WERI-Rb-1 (cell line): ENCODE data around the gene MTCL3.

Source experiments
- DNase-seq: peaks from one replicate; pipeline ENCODE4 v3.0.0-alpha.2; 2020
- H3K27ac ChIP-seq: fragments of 250-450 bp; sonication (Bioruptor Pico); 2 replicates; pipeline ENCODE4 v1.5.1; 2020; ENCODE audit warnings: mild to moderate bottlenecking, moderate library complexity
- H3K27me3 ChIP-seq: fragments of 250-450 bp; sonication (Bioruptor Pico); 2 replicates; pipeline ENCODE4 v1.5.1; 2021; ENCODE audit warnings: mild to moderate bottlenecking, low read depth, moderate library complexity; ENCODE audit not compliant: insufficient read depth, severe bottlenecking
- H3K36me3 ChIP-seq: fragments of 250-450 bp; sonication (Bioruptor Pico); 2 replicates; pipeline ENCODE4 v1.5.1; 2020; ENCODE audit warnings: mild to moderate bottlenecking, moderate library complexity
- H3K4me3 ChIP-seq: 2 replicates; pipeline ENCODE4 v1.5.1; 2011; ENCODE audit warnings: low read depth, mild to moderate bottlenecking, control low read depth, low read length
- H3K9me3 ChIP-seq: fragments of 250-450 bp; sonication (Bioruptor Pico); 2 replicates; pipeline ENCODE4 v1.5.1; 2021; ENCODE audit warnings: mild to moderate bottlenecking, moderate library complexity; ENCODE audit not compliant: severe bottlenecking
- TF ChIP-seq, protein P1 (sequence below): IDR thresholded peaks from 2 replicates; pipeline ENCODE4 v1.5.1; 2011; ENCODE audit warnings: low read depth, mild to moderate bottlenecking, control low read depth, inconsistent platforms, low read length

MTCL3 gene

DNA sequence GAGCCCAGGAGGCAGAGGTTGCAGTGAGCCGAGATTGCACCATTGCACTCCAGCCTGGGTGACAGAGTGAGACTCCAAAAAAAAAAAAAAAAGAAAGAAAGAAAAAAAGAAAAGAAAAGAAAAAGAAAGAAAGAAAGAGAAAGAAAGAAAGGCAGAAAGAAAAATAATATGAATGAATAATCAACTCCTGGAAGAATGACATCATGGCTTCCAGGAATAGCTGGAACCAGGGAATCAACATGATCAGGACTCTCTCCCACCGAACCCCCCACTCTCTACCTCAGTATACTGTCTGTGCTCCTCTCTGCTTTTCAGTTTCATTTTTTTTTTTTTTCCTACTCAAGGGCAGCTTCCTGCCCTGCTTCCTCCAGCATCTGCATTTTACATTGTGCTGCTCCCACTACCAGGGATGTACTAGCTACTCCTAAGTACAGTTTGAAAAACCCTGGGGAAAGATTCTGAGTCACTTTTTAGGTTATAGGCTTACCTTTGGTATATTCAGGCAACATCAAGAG, 19.7 kb upstream of the MTCL3 start:
- Histone ChIP-seq H3K9me3 (no peaks in the 10 kb centered on the region), H3K27ac (no peak overlapping the region), H3K36me3 (no peaks in the 10 kb centered on the region), H3K27me3 (no peaks in the 10 kb centered on the region), H3K4me3 (no peak overlapping the region)
- TF ChIP-seq, protein P1, sequence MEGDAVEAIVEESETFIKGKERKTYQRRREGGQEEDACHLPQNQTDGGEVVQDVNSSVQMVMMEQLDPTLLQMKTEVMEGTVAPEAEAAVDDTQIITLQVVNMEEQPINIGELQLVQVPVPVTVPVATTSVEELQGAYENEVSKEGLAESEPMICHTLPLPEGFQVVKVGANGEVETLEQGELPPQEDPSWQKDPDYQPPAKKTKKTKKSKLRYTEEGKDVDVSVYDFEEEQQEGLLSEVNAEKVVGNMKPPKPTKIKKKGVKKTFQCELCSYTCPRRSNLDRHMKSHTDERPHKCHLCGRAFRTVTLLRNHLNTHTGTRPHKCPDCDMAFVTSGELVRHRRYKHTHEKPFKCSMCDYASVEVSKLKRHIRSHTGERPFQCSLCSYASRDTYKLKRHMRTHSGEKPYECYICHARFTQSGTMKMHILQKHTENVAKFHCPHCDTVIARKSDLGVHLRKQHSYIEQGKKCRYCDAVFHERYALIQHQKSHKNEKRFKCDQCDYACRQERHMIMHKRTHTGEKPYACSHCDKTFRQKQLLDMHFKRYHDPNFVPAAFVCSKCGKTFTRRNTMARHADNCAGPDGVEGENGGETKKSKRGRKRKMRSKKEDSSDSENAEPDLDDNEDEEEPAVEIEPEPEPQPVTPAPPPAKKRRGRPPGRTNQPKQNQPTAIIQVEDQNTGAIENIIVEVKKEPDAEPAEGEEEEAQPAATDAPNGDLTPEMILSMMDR = no peak
- DNase-seq = no peak

DNA sequence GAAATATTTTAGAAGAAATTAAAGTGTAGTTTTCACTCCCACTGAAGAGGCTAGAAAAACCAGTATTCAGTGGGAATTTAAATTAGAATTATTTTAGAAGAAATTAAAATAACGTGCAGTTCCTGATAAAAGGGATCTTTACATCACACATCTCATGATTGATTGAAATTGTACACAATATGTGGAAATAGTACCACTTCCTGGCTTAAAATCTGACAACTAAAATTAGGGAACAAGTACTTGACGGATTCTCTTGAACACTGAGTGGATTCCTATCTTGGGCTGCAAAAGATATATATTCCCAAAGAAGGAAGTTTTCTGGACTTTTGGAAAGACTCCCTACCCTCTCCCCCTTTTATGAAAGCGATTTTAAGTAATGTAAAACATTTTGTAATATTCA, 14.6 kb upstream of the MTCL3 start:
- H3K36me3 ChIP-seq = no peaks in the 10 kb centered on the region
- H3K27ac ChIP-seq = no peak overlapping the region
- no peaks in the 10 kb centered on the region for H3K9me3 ChIP-seq
- no peak for DNase-seq
- TF ChIP-seq, protein P1 = no peak
- H3K4me3 ChIP-seq = no peak overlapping the region
- no peaks in the 10 kb centered on the region for H3K27me3 ChIP-seq

DNA sequence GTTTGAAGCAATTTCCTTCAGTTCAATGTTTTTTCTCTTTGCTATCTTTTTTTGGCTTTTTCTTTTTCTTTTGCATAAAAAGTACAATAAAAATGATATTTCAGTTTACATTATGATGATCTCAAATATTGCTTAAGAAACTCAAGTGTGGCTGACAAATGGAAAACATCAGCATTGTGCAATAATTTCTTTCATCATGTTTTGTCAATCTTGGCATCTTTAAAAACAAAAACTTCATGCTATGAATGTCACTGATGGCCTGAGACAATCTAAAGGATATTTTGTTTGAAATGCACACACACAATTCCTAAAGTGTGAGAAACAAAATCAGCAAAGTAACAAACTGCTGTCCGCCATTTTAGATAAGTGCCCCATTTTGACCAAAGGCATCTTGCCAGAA, 13.9 kb upstream of the MTCL3 start:
- TF ChIP-seq, protein P1 = no peak
- Histone ChIP-seq H3K36me3 (no peaks in the 10 kb centered on the region), H3K9me3 (no peaks in the 10 kb centered on the region), H3K27ac (no peak overlapping the region), H3K27me3 (no peaks in the 10 kb centered on the region), H3K4me3 (no peak overlapping the region)
- DNase-seq = no peak

DNA sequence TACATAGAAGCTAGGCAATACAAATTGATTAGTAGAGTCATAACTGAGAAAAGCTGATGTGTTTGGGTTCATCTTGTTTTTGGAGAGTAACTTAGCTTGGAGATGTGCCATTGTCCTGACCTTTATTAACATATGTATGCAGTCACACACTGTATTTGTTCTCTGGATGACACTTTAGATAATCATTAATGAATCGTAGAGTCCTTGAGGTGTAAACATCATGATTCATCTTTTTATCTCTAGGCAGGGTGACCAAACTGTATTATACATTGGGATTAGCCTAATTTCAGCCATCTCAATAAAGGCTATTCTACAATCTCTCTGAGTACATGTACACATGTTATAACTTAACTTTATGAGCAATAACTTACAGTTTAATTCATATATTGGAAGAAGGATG, 3.6 kb upstream of the MTCL3 start:
- H3K27me3 ChIP-seq = no peaks in the 10 kb centered on the region
- H3K36me3 ChIP-seq = peaks cover 7% of the 10 kb centered on the region
- H3K27ac ChIP-seq = no peak overlapping the region
- no peaks in the 10 kb centered on the region for H3K9me3 ChIP-seq
- H3K4me3 ChIP-seq = no peak overlapping the region
- no peak for DNase-seq
- TF ChIP-seq, protein P1 = no peak

DNA sequence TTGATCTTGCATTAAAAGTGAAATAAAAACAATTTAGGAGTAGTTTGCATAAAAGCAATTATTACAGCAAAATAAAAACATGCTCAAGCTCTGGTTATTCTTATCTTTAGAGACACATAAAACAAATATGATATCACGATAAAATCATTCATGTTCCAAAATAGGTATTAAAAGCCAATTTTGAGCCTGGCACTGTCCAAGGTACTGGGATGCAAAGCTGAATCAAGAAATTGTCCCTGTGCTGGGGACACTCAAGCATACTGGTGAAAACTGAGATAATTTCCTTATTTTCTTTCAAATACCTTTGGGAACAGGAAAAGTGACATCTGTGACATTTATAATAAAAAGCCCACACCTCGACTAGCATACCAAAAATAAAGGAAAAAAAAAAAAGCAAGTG, 931 bp upstream of the MTCL3 start:
- TF ChIP-seq, protein P1 = no peak
- H3K27me3 ChIP-seq = no peaks in the 10 kb centered on the region
- no peaks in the 10 kb centered on the region for H3K9me3 ChIP-seq
- DNase-seq = no peak
- H3K36me3 ChIP-seq = peaks cover 20% of the 10 kb centered on the region
- H3K4me3 ChIP-seq = peak overlapping the region; percentile 91
- peak overlapping the region; percentile 97 for H3K27ac ChIP-seq

- TF ChIP-seq, protein P1 = no peak
- H3K9me3 ChIP-seq = no peaks in the 10 kb centered on the region
- H3K27me3 ChIP-seq = no peaks in the 10 kb centered on the region
- H3K36me3 ChIP-seq = peaks cover 27% of the 10 kb centered on the region
- H3K4me3 ChIP-seq = peak overlapping the region; percentile 91
- no peak for DNase-seq
- peak overlapping the region; percentile 97 for H3K27ac ChIP-seq
Measured at GRCh38 chr6:127519469-127519785, 292 bp upstream of the MTCL3 start.
